ENCODE results near the gene LTB4R2. TPM values are rescaled to one million over a fixed set of nuclear protein-coding genes. Genes with fewer than 3 reads are reported as not detected.

LTB4R2 gene
- total RNA-seq, 4 donors from 2014 or later = 131 to 184 (median 156) TPM

DNA sequence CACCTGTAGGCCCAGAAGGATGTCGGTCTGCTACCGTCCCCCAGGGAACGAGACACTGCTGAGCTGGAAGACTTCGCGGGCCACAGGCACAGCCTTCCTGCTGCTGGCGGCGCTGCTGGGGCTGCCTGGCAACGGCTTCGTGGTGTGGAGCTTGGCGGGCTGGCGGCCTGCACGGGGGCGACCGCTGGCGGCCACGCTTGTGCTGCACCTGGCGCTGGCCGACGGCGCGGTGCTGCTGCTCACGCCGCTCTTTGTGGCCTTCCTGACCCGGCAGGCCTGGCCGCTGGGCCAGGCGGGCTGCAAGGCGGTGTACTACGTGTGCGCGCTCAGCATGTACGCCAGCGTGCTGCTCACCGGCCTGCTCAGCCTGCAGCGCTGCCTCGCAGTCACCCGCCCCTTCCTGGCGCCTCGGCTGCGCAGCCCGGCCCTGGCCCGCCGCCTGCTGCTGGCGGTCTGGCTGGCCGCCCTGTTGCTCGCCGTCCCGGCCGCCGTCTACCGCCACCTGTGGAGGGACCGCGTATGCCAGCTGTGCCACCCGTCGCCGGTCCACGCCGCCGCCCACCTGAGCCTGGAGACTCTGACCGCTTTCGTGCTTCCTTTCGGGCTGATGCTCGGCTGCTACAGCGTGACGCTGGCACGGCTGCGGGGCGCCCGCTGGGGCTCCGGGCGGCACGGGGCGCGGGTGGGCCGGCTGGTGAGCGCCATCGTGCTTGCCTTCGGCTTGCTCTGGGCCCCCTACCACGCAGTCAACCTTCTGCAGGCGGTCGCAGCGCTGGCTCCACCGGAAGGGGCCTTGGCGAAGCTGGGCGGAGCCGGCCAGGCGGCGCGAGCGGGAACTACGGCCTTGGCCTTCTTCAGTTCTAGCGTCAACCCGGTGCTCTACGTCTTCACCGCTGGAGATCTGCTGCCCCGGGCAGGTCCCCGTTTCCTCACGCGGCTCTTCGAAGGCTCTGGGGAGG is 985 bp downstream of the LTB4R2 start, which contains the start of gene LTB4R:
Gene LTB4R (plus strand): TSS at position 857 of the 959 bp plus-strand sequence. CDS start 4,150 bp downstream, outside the sequence.
- H3K4me1 ChIP-seq = peaks cover 85% of the 10 kb centered on the region
- peaks cover 16% of the 10 kb centered on the region for H3K36me3 ChIP-seq
- H3K9me3 ChIP-seq = no peaks in the 10 kb centered on the region
- 2% methylated on average over 41 of the region's 99 CpGs for WGBS
- DNase-seq (ENCODE audit: low spot score in 2 of 2) = peak; percentile 84 to 85
- H3K27me3 ChIP-seq = no peaks in the 10 kb centered on the region
- H3K4me3 ChIP-seq = peak within 1 kb of the TSS; percentile 63
- TF ChIP-seq, protein P1, sequence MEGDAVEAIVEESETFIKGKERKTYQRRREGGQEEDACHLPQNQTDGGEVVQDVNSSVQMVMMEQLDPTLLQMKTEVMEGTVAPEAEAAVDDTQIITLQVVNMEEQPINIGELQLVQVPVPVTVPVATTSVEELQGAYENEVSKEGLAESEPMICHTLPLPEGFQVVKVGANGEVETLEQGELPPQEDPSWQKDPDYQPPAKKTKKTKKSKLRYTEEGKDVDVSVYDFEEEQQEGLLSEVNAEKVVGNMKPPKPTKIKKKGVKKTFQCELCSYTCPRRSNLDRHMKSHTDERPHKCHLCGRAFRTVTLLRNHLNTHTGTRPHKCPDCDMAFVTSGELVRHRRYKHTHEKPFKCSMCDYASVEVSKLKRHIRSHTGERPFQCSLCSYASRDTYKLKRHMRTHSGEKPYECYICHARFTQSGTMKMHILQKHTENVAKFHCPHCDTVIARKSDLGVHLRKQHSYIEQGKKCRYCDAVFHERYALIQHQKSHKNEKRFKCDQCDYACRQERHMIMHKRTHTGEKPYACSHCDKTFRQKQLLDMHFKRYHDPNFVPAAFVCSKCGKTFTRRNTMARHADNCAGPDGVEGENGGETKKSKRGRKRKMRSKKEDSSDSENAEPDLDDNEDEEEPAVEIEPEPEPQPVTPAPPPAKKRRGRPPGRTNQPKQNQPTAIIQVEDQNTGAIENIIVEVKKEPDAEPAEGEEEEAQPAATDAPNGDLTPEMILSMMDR (IDR thresholded peaks at IDR 0.05) = peak in 1 of 2 donors; percentile 56
- TF ChIP-seq POLR2AphosphoS5 (IDR thresholded peaks at IDR 0.05) (no peak), EP300 (IDR thresholded peaks at IDR 0.05) (no peak)
- H3K27ac ChIP-seq = peak within 1 kb of the TSS; percentile 89

DNA sequence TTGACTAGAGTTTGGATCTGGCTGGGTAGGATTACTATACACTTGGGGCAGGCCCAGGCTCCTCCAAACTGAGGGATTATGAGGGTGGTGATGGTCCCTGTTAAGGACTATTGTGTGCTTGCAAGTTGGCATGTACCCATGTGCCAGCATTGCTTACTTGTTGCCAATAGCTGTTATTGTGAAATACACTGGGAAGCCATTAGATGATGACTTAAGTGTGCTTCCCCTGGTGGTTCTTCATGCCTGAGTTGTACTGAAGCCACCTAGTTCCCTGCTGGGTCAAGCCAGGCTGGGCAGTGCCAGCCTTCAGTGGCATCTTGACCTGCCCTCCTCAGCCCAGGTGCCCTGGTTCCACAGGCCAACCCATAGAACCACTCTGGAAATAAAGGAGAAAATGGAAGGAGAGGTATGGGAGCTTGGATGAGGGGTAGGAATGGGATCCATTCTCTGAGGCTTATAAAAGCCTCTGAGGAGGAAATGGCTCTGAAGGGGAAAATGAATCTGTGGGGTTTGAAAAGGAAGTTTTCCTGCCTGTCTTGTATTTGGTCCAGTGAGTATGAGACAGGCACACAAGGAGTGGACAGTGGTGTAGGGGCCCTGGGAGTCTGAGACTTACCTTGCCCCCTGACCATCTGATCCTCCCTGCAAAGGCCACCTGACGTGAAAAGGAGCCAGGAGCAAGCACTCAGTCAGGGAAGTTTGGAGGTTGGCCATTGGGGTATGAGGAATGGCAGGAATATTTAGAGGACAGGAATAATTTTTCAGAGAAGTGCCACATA is 2.1 kb downstream of the LTB4R2 start:
- peaks cover 96% of the 10 kb centered on the region for H3K4me1 ChIP-seq
- no peak for DNase-seq (ENCODE audit: low spot score in 2 of 2)
- peak overlapping the region; percentile 89 for H3K27ac ChIP-seq
- no peaks in the 10 kb centered on the region for H3K9me3 ChIP-seq
- H3K4me3 ChIP-seq = peak overlapping the region; percentile 63
- H3K36me3 ChIP-seq = peaks cover 5% of the 10 kb centered on the region
- H3K27me3 ChIP-seq = no peaks in the 10 kb centered on the region
- WGBS = 85% methylated on average over 1 of the region's 1 CpG
- TF ChIP-seq POLR2AphosphoS5 (IDR thresholded peaks at IDR 0.05) = peak in 1 of 3 donors; percentile 44
- no peak for TF ChIP-seq EP300 (IDR thresholded peaks at IDR 0.05)
- TF ChIP-seq, protein P1 (IDR thresholded peaks at IDR 0.05) = no peak

- no peaks in the 10 kb centered on the region for H3K27me3 ChIP-seq
- H3K4me3 ChIP-seq = peak overlapping the region; percentile 63
- H3K9me3 ChIP-seq = no peaks in the 10 kb centered on the region
- TF ChIP-seq POLR2AphosphoS5 (IDR thresholded peaks at IDR 0.05) = no peak
- no peak for TF ChIP-seq EP300 (IDR thresholded peaks at IDR 0.05)
- TF ChIP-seq POLR2A (IDR thresholded peaks at IDR 0.05) = no peak
- TF ChIP-seq, protein P1 (IDR thresholded peaks at IDR 0.05) = no peak
- H3K4me1 ChIP-seq = peaks cover 93% of the 10 kb centered on the region
- WGBS = 71% methylated on average over 9 of the region's 9 CpGs
- H3K27ac ChIP-seq = peak overlapping the region; percentile 9
- no peaks in the 10 kb centered on the region for H3K36me3 ChIP-seq
- DNase-seq (ENCODE audit: low spot score in 2 of 2) = no peak
Observed at GRCh38 chr14:24312736-24313507, 3.0 kb downstream of the LTB4R2 start.

- Histone ChIP-seq H3K27me3 (no peaks in the 10 kb centered on the region), H3K27ac (peak overlapping the region; percentile 64), H3K36me3 (no peaks in the 10 kb centered on the region), H3K4me1 (peaks cover 83% of the 10 kb centered on the region), H3K4me3 (no peak overlapping the region), H3K9me3 (no peaks in the 10 kb centered on the region)
- no peak for DNase-seq (ENCODE audit: low spot score in 2 of 2)
- 83% methylated on average over 1 of the region's 2 CpGs for WGBS
- no peak for TF ChIP-seq POLR2AphosphoS5 (IDR thresholded peaks at IDR 0.05)
Observed at GRCh38 chr14:24313913-24314312, 4.0 kb downstream of the LTB4R2 start.

Measured in suprapubic skin (tissue), 4 donors.